Smooth muscle cell (in vitro differentiated cells): ENCODE data around the gene MAPK4. TPM values are rescaled to one million over a fixed set of nuclear protein-coding genes. Genes with fewer than 3 reads are reported as not detected.

Source experiments
- DNase-seq: peaks from one replicate; lab custom pipeline; 2025; ENCODE audit not compliant: unreplicated experiment; lab: John Stamatoyannopoulos, UW
- H2AFZ ChIP-seq: fragments of 200-600 bp; sonication (generic); 2 replicates; pipeline ENCODE4 v1.6.0; 2016; ENCODE audit warnings: antibody characterized with exemption, low read depth, mild to moderate bottlenecking
- H3F3A ChIP-seq: fragments of 200-600 bp; sonication (generic); 2 replicates; pipeline ENCODE4 v1.6.0; 2017; ENCODE audit warnings: antibody characterized with exemption, low read depth
- H3K27ac ChIP-seq: fragments of 200-600 bp; sonication (generic); 2 replicates; pipeline ENCODE4 v1.5.1; 2016; ENCODE audit warnings: low read depth, mild to moderate bottlenecking
- H3K27me3 ChIP-seq: fragments of 200-600 bp; sonication (generic); 2 replicates; pipeline ENCODE4 v1.6.1; 2016; ENCODE audit warnings: low read depth, mild to moderate bottlenecking
- H3K36me3 ChIP-seq: fragments of 200-600 bp; sonication (generic); 2 replicates; pipeline ENCODE4 v1.5.1; 2016; ENCODE audit warnings: low read depth
- H3K4me1 ChIP-seq: fragments of 200-600 bp; sonication (generic); 2 replicates; pipeline ENCODE4 v1.5.1; 2016; ENCODE audit warnings: low read depth
- H3K4me2 ChIP-seq: fragments of 200-600 bp; sonication (generic); 2 replicates; pipeline ENCODE4 v1.6.0; 2016; ENCODE audit warnings: mild to moderate bottlenecking
- H3K4me3 ChIP-seq: fragments of 200-600 bp; sonication (generic); 2 replicates; pipeline ENCODE4 v1.5.1; 2016; ENCODE audit warnings: mild to moderate bottlenecking
- H3K79me2 ChIP-seq: fragments of 200-600 bp; sonication (generic); 2 replicates; pipeline ENCODE4 v1.6.0; 2016; ENCODE audit warnings: low read depth, mild to moderate bottlenecking
- H3K9ac ChIP-seq: fragments of 200-600 bp; sonication (generic); 2 replicates; pipeline ENCODE4 v1.6.0; 2016; ENCODE audit warnings: low read depth
- H3K9me3 ChIP-seq: fragments of 200-600 bp; sonication (generic); replicated peaks from 2 replicates; pipeline ENCODE4 v1.5.1; 2016; ENCODE audit warnings: low read depth
- H4K20me1 ChIP-seq: fragments of 200-600 bp; sonication (generic); 2 replicates; pipeline ENCODE4 v1.6.0; 2016; ENCODE audit warnings: low read depth
- WGBS: methylation state at CpG from one replicate; pipeline ENCODE4 v1.1.7; 2016; ENCODE audit warnings: low lambda C conversion rate; 5-methylcytosine and 5-hydroxymethylcytosine counted together
- polyA plus RNA-seq: library from polyadenylated mRNA; unstranded; fragments of >200 nt; fragmentation: Nextera tagmentation; extraction: Ambion mirVana; gene quantifications from 2 replicates; pipeline ENCODE4 v1.2.1, GENCODE V29; 2016
- total RNA-seq: library from RNA; depleted of rRNA; stranded (reverse); fragments of >200 nt; gene quantifications from 2 replicates; pipeline ENCODE4 v1.2.3, GENCODE V29; 2014
- TF ChIP-seq, protein P1 (sequence below): fragments of 200-600 bp; sonication (generic); IDR thresholded peaks from 2 replicates; pipeline ENCODE4 v1.5.1; 2017; ENCODE audit warnings: borderline replicate concordance, mild to moderate bottlenecking, antibody characterized with exemption; ENCODE audit not compliant: insufficient read depth, poor library complexity, severe bottlenecking

The MAPK4 gene
- total and polyA plus RNA-seq, 2 experiments from 2014 or later = 0.09 TPM; not detected in 1

DNA sequence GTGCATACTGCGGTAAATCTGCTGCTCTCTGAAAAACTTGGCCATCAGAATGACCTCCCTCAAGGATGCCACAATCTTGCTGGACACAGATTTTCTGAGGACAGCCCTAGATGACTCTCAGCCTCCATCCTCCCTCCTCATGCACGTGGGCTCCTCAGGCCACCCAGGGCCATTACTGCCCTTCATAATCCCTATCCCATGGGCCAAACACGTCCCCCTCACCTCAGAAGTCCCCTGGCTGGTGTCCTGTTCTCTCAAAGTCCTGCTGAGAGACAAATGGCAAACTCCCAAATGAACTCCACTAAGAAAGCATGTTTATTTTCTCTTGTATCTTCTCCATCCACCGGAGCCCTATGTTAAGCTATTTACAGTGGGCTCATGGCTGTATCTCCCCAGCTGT lies 134.3 kb downstream of the MAPK4 start:
- Histone ChIP-seq H3K36me3 (no peaks in the 10 kb centered on the region), H3K79me2 (no peaks in the 10 kb centered on the region), H2AFZ (no peak overlapping the region), H3K4me1 (no peaks in the 10 kb centered on the region), H3K4me3 (no peak overlapping the region), H3F3A (no peaks in the 10 kb centered on the region), H3K4me2 (no peak overlapping the region), H3K9ac (no peak overlapping the region), H3K27me3 (peaks cover 4% of the 10 kb centered on the region), H3K27ac (no peak overlapping the region), H3K9me3 (no peaks in the 10 kb centered on the region), H4K20me1 (no peaks in the 10 kb centered on the region)
- no peak for DNase-seq
- WGBS = 93% methylated on average over 4 of the region's 4 CpGs
- TF ChIP-seq, protein P1, sequence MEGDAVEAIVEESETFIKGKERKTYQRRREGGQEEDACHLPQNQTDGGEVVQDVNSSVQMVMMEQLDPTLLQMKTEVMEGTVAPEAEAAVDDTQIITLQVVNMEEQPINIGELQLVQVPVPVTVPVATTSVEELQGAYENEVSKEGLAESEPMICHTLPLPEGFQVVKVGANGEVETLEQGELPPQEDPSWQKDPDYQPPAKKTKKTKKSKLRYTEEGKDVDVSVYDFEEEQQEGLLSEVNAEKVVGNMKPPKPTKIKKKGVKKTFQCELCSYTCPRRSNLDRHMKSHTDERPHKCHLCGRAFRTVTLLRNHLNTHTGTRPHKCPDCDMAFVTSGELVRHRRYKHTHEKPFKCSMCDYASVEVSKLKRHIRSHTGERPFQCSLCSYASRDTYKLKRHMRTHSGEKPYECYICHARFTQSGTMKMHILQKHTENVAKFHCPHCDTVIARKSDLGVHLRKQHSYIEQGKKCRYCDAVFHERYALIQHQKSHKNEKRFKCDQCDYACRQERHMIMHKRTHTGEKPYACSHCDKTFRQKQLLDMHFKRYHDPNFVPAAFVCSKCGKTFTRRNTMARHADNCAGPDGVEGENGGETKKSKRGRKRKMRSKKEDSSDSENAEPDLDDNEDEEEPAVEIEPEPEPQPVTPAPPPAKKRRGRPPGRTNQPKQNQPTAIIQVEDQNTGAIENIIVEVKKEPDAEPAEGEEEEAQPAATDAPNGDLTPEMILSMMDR = no peak

DNA sequence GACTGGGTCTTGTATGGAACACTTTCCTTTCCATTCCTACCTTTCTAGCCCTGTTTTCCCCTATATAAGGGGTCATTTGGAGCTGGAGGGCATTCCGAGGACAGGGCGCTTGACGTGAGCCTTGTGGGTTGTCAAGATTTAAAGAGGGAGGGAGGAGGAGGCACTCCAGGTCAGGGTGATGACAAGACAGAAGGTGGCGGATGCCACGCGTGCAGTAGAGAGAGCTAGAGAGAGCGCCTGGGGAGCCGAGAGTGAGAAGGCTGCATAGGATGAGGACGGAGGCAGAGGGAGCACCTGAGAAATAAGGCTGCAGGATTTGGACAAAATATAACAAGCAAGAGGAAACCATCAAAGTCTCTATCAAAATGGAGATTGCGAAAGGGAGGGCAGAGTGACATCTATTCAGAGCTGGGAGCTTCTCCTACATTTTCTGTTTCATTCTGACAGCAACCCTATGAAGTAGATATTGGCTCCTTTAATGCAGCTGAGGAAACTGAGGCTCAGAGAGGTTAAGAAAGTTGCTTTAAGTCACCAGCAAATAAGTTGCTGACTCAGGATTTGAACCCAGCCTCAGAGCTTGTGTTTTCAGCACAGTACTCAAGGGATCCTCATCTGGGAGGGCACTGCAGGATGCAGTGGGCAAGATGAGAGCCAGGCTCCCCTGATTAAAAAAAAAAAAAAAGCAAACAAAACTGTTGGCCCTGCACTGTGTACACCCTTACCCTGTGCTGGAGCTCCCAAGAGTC lies 135.7 kb downstream of the MAPK4 start:
- no peak for DNase-seq
- Histone ChIP-seq H3K4me2 (no peak overlapping the region), H3K9me3 (no peaks in the 10 kb centered on the region), H3K4me1 (no peaks in the 10 kb centered on the region), H3K27ac (no peak overlapping the region), H3K36me3 (no peaks in the 10 kb centered on the region), H2AFZ (no peak overlapping the region), H3K27me3 (no peaks in the 10 kb centered on the region), H3F3A (no peaks in the 10 kb centered on the region), H3K4me3 (no peak overlapping the region), H3K79me2 (no peaks in the 10 kb centered on the region), H4K20me1 (no peaks in the 10 kb centered on the region), H3K9ac (no peak overlapping the region)
- 91% methylated on average over 10 of the region's 10 CpGs for WGBS
- TF ChIP-seq, protein P1 = no peak

DNA sequence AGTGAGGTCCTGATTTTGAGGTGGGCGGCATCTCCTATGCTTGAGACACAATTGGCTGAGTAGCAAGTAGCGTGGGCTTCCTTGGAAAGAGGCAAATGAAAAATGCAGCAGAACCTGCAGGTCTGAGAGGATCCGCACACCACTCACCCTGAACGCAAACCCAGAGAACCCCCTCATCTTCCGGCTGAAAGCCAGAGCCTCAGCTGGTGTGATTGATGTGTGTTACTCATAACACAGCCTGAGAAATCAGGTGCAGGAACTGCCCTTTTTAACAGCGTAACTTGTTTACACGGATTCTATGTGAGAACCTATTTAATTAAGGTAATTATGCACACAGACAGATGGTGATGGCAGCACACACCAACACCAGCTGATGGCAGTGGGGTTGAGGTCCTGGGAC lies 136.5 kb downstream of the MAPK4 start:
- no peak overlapping the region for H3K4me2 ChIP-seq
- no peaks in the 10 kb centered on the region for H3K4me1 ChIP-seq
- H3K27me3 ChIP-seq = no peaks in the 10 kb centered on the region
- H3K4me3 ChIP-seq = no peak overlapping the region
- H2AFZ ChIP-seq = no peak overlapping the region
- H3K36me3 ChIP-seq = no peaks in the 10 kb centered on the region
- no peaks in the 10 kb centered on the region for H3K79me2 ChIP-seq
- H3K9me3 ChIP-seq = no peaks in the 10 kb centered on the region
- no peaks in the 10 kb centered on the region for H4K20me1 ChIP-seq
- no peak for DNase-seq
- TF ChIP-seq, protein P1 = no peak
- 75% methylated on average over 7 of the region's 7 CpGs for WGBS
- H3K9ac ChIP-seq = no peak overlapping the region
- H3F3A ChIP-seq = no peaks in the 10 kb centered on the region
- no peak overlapping the region for H3K27ac ChIP-seq

DNA sequence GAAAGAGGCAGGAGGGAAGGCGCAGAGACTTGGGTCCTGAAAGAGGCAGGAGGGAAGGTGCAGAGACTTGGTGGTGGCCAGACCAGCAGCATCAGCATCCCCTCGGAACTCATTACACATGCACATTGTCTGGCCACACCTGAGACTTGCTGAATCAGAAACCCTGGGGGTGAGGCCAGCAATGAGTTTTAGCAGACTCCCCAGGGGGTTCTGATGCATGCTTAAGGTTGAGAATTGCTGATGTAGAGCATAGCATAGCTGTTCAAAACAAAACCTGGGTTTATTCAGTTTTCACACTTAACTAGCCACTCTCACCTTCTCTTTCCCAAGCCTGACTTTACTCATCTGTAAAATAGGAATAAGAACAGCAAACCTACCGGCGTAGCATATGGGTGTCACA lies 137.0 kb downstream of the MAPK4 start:
- Histone ChIP-seq H3K79me2 (no peaks in the 10 kb centered on the region), H3F3A (no peaks in the 10 kb centered on the region), H3K27ac (no peak overlapping the region), H4K20me1 (no peaks in the 10 kb centered on the region), H3K27me3 (no peaks in the 10 kb centered on the region), H3K4me1 (no peaks in the 10 kb centered on the region), H3K4me3 (no peak overlapping the region), H3K9ac (no peak overlapping the region), H3K9me3 (no peaks in the 10 kb centered on the region), H3K36me3 (no peaks in the 10 kb centered on the region), H3K4me2 (no peak overlapping the region), H2AFZ (no peak overlapping the region)
- TF ChIP-seq, protein P1 = no peak
- 77% methylated on average over 4 of the region's 4 CpGs for WGBS
- DNase-seq = no peak
